HS-27A (cell line): ENCODE measurements around the gene ATP2A3.
"Not testable (repeated sequence)": the region's sequence is repeated elsewhere in the genome, so short reads cannot be mapped to it uniquely, and the experiment has no call there.

Experiments
- DNase-seq: peaks from one replicate; pipeline ENCODE4 v3.0.0-alpha.2; 2012; ENCODE audit warnings: low read depth, missing footprints

The ATP2A3 gene

GRCh38 chr17:3954976-3955672, 9.1 kb downstream of the ATP2A3 start:
- no peak for DNase-seq

DNA sequence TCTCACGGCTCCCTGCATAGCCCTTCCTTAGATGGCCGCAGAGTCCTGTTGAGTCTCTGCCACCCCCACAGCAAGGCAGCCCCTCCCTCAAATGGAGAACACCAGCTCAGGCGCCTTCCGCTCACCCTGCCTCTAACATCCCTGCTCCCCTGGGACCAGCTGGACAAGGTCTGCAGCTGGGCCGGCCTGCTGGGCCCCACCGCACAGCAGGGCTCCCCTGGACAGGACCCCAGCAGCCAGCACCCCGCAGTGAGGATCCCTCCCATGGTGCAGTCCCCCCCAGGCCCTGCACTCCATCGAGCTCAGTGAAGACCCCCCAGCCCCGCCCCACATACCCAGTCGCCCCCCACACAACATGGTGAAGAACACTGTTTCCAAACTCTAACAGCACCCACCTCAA, 10.2 kb downstream of the ATP2A3 start:
- DNase-seq: no peak

DNA sequence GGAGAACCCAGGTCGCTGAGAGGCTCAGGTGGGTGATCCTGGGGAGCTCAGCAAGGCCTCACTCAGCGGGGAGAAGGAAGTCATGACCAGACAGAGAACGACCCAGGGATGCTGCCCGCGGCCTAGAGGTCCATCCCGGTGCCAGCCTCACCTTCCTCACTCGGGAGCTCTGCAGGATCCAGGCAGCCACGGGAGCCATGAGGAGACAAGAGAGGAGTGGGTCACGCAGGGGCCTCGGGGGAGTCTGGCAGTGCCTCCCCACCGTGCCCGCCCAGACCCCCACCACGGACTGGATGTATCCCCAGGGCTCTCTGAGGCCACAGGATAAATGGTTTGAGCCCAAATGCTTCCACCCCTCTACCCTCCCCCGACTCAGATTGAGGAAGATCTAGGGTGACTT, 10.7 kb downstream of the ATP2A3 start:
- no peak for DNase-seq

GRCh38 chr17:3952186-3952585, 12.1 kb downstream of the ATP2A3 start:
- DNase-seq: no peak

DNA sequence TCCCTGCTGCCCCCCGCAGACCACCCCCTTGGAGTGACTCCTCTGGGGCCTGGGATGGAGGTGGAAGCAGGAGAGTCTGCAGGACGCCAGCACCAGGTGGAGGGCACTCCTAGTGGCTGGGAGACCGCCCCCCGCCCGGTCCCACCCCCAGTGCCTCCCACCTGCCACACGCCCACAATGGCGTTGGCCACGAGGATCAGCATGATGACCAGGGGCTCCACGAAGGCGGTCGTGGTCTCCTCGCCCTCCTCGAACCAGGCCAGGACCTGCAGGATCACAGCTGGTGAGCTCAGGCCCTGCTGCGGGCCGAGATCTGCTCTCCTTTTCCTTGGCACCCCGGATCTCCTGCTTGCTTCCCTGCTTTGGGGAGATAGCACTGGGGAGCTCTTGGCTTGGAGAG, 12.8 kb downstream of the ATP2A3 start:
- DNase-seq: no peak

- DNase-seq: no peak
Observed at GRCh38 chr17:3951003-3951402, 13.2 kb downstream of the ATP2A3 start.

GRCh38 chr17:3950584-3950983, 13.7 kb downstream of the ATP2A3 start:
- no peak for DNase-seq

GRCh38 chr17:3949418-3949817, 14.8 kb downstream of the ATP2A3 start:
- DNase-seq: no peak

- DNase-seq: not testable (repeated sequence)
Observed at GRCh38 chr17:3948551-3948950, 15.7 kb downstream of the ATP2A3 start.

DNA sequence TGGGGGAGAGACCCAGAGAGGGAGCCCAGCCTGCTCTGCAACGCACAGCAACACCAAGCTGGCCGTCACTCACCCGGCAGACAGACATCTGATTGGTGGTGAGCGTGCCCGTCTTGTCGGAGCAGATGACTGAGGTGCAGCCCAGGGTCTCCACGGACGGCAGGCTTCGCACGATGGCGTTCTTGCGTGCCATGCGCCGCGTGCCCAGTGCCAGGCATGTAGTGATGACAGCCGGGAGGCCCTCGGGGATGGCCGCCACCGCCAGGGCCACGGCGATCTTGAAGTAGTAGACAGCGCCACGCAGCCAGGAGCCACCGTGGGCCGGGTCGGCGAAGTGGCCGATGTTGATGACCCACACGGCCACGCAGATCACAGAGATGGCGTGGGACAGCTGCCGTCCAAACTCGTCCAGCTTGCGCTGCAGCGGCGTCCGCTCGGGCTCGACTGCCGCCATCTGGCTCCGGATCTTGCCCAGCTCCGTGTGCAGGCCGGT, 16.9 kb downstream of the ATP2A3 start:
- DNase-seq: no peak

DNA sequence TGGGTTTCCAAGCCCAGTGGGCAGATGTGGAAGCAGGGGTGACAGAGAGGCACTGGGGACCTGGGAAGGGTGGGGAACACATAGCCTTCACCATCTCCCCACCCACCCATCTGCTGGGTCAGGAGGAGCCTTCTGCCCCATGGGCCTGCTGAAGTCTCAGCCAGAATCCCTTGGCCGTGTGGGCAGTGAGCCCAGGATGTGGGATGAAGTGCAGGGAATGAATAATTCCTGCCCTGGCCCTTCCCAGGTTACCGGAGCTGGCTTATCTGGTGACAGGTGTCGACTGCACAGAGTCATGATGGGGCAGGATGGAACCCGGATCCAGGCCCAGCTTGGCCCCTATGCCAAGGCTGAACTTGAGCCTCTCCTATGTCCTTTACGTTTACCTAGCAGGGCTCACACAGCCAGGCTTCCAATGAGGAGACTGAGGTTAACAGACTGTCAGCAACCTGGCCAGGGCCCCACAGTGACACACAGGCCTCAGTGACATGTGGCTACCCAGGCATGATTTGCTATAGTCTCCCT, 17.5 kb downstream of the ATP2A3 start:
- DNase-seq: no peak

DNA sequence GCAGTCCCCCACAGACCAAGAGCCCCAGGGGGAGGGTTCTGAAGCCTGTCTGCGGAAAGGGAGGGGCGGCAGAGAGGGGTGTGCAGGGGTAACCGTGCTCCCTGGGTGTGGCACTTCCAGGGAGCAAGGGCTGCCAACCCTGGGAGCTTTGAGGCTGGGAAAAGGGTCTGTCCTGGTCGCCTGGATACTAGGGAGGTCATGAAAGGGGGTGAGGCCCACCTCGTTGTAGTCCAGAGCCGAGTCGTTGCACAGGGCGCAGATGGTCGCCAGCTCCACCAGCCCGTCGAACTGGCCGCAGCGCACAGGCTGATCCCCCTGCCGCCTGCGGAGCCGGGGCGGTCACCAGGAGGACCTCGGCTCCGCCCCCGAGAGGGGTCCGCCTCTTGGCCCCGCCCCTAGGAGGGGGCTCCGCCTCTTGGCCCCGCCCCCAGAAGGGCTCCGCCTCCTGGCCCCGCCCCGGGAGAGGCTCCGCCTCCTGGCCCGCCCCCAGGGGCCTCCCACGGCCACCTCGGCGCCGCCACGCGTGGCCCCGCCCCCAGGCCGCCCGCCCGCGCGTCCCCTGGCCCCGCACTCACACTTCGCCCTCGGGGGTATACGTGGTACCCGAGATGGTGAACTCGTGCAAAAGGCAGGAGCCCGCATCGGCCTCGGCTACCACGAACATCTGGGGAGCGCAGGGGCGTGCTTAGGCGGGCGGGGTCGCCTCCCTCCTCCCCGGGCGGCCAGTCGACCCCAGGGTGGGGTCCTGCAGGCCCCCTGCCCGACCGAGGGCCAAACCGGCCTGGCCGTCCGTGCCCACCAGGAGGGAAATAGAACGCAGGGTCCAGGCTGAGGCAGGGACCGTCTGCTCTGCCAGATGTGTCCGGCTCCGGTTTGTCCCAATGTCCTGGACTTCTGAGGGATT, 19.5 kb downstream of the ATP2A3 start:
- DNase-seq: no peak

DNA sequence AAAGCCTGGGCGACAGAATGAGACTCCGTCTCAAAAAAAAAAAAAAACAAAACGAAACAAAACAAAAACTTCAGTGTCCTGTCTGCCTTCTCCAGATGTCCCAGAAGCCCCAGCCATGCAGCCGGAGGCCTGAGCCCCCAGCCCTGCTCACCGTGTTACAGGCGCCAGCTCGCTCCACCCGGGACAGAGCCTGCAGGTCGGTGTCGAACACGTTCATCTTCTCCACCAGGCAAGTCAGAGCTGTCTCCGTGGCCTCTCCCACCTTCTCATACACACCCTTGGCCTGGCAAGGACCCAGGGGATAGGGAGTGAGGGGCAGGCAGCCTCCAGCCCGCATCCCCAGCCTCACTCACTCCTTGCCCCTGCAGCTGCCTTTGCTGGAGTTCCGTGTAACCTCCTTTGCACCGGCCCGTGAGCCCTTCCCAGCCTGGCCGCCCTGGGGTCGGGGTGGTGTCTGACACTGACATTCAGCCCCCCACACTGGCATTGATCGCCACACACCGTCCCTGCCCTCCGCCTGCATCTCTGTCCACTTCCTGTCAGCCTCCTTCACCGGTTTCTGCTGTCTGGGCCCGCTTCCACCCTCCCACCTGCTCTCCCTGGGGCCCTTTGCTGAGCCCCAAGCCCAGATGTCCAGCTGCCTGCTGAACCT, 20.9 kb downstream of the ATP2A3 start:
- DNase-seq: no peak

DNA sequence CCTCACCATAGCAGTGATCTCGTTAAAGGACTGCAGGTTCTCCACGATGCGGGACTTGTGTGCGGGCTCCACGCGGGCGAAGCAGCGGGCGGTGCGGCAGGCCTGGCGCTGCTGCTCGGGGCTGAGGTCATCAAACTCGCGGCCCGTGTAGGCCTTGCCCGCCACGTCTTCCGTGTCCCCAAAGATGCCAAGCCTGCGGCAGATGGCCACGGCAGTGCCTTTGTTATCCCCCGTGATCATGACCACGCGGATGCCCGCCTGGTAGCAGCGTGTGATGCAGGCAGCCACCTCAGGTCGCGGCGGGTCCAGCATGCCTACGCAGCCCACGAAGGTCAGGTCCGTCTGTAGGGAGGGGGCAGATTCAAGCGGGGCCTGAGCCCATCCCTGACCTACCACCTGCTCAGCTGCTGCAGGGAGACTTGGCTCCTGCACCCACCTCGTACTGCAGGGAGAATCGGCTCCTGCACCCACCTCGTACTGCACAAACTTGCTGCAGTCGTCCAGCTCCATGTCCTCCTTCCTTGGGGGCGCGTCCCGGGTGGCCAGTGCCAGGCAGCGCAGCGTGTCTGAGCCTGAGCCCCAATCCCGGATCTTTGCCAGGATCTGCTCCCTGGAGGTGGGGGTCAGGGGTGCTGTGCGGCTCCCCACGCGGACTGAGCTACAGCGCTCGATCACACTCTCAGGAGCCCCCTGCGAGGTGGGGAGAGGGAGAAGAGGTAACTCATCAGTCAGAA, 23.1 kb downstream of the ATP2A3 start:
- DNase-seq: no peak

GRCh38 chr17:3937359-3937758, 26.9 kb downstream of the ATP2A3 start:
- DNase-seq: no peak

- DNase-seq: no peak
Observed at GRCh38 chr17:3935825-3936355, 28.3 kb downstream of the ATP2A3 start.

- DNase-seq: no peak
Observed at GRCh38 chr17:3935140-3935542, 29.1 kb downstream of the ATP2A3 start.

- DNase-seq: no peak
Observed at GRCh38 chr17:3929764-3930163, 34.5 kb downstream of the ATP2A3 start.

- no peak for DNase-seq
Observed at GRCh38 chr17:3929181-3929580, 35.1 kb downstream of the ATP2A3 start.

GRCh38 chr17:3928406-3928805, 35.8 kb downstream of the ATP2A3 start:
- DNase-seq: no peak

DNA sequence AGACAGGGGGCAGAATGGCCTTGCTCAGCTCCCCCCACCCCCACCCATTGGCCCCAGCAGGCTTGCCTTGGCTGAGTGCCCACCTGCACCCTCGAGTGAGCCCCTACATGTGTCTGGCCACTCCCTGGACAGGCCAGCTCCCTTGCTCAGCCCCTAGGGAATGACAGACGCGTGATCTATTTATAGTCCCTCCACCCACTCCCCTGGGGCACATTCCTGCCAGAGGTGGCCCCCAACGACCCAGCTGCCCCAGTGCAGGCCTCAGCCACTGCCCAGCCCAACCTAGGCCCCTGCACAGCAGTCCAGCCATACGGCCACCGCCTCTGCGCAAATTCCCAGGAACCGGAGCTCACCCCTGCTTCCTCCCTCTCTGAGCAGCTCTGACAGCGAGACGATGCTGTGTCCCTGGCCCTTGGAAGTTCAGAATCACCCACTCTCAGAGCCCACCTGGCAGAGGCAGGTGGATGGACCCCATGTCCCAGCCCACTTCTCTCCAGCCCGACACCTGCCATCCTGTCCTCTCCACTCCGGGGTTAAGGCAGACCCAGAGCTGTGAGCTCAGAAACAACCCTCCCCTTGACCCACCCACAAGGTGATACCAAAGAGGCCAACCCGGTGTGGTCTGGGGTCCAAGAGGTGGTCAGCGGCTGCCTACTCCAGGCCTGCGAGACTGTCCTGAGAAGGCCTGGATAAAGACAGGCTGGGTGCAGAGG, 36.5 kb downstream of the ATP2A3 start:
- no peak for DNase-seq
